GM21390 (cell line): Measurements from ENCODE around the gene FOXI1.

Experiments used
- ATAC-seq: cut with Tn5 transposase; IDR thresholded peaks from one replicate; pipeline ENCODE4 v1.9.1; 2021; ENCODE audit not compliant: unreplicated experiment

FOXI1 gene

GRCh38 chr5:170105642-170106611 lies at the start of gene FOXI1:
Gene FOXI1 (plus strand): TSS chr5:170105897. CDS start chr5:170105958, 61 bp downstream.
- ATAC-seq: no peak

DNA sequence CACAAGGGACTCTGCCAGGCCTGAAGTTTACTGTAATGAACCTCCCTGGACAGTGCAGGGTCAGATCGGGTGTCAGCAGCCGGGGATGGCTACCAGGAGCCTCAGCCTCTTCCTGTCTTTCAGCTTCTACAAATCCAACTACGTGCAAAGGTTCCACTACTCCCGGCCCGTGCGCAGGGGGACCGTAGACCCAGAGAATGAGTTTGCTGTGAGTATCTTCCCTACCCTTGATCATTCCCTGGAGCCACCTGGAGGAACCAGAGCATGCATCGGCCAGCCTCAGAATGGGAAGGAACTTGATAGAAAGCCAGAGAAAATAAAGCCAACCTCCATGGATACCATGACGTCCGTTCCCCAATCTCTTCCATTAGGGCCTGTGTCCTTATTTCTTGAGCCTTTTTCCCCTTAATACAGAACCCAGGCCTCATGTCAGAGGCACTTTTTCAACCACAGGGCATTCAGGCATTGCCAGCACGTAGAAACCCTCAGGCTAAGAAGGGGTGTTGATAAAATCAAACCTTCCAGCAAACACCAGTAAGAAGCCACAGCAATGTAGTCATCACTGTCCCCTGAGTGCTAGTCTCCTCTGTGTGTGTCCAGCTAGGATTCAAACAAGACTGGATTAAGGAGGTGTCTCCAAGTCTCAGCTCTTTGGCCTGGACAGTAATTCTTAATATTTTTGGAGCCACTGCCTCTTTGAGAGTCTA lies 49.0 kb upstream of the FOXI1 start:
- no peak for ATAC-seq

- ATAC-seq: no peak
Measured at GRCh38 chr5:170057311-170057710, 48.4 kb upstream of the FOXI1 start.

DNA sequence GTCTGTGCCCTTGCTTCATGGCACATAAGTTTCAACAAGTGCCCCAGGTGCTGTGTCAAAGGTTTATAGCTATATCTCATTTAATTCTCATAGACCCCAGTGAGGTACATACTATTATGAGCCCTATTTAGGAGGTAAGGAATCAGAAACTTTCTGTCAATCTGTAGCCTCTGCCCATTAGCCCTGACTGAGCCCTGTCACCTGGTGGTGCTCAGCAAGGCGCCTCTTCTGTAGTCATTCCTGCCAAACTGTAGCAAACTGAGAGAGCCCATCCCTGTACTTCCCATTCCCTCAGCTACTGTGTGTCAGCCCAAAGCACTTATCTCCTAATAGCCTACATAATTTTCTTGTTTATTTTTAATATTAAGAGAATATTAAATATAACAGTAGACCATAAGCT lies 46.5 kb upstream of the FOXI1 start:
- no peak for ATAC-seq

DNA sequence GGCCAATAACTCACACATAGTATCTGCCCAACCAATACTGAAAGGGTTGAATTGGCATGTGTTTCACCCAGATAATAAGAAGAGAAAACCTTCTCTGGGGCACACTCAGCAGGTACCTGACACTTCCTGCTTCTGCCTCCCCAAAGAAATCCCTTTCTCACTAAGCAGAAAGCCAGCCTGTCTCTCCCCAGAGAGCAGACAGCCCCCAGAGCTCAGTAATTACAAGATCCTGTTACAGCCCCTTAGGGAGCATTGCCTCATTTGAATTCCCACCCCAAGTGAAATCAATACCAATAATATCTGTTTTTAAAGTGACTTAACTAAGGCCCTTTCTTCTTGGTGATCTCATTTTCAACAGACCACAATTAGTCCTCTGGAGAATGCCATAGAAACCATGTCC lies 38.5 kb upstream of the FOXI1 start:
- no peak for ATAC-seq

DNA sequence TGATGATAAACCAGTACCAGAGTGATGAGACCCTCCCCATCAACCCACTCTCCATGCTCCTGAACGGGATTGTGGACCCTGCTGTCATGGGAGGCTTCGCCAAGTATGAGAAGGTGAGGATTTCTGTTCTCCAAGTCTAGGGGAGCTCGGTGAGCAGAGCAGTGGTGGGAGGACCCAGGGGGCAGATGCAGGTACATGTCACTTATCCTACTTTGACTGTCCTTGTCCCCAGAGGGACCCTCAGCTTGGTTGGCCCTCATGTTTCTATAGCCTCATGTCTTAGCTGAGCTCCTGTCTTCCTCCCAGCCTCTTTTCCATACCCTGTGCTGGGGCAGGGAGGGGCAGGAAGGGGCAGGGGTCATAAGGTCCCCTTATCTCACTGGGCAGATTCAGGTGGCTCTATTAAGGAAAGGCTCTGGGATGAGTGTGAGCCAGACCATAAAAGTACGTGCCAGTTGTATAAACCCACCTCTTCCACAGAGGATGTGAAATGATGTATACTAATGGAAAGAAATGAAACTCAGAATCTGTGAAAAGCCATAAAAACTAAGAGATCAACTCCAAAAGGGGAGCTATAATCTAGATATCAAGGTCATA lies 38.0 kb upstream of the FOXI1 start:
- ATAC-seq: no peak

GRCh38 chr5:170069512-170069911 lies 36.2 kb upstream of the FOXI1 start:
- ATAC-seq: no peak

DNA sequence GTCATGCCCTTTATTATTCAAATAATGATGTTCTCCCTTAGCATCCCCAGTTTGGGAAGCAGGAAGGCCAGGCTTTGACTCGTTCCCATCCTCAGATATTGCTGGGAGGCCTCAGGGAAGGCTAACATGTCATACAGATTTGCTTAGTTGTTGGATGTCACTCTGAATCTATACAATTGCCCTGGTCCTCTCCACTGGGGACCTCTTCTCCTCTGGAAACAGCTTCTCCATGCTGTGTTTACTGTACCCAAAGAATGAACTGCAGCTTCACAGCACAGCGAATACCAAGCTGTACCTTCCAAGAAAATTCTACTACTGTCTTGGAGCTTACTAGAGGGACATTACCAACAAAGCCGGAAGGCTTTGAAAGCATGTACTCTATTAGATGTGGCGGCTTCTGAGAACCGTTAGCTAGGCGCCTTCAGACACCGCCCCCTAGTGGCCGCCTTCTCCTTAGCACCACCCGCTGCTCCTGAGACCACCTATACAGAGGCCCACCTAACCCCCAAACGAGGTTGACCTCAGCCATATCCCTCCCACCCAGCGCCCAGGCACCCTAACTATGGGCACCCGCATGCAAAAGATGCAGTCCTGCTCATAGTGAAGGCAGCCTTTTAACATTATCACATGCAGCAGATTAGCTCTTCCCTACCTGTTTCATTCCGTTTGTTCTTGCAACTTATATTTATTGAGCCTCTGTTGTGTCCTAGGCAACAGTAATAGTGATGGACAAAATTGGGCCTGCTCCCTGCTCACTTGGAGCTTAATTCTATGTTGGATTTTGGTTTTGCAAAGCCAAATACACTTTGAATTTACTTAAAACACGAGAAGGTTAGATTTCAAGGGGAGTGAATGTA lies 34.9 kb upstream of the FOXI1 start:
- ATAC-seq: no peak

DNA sequence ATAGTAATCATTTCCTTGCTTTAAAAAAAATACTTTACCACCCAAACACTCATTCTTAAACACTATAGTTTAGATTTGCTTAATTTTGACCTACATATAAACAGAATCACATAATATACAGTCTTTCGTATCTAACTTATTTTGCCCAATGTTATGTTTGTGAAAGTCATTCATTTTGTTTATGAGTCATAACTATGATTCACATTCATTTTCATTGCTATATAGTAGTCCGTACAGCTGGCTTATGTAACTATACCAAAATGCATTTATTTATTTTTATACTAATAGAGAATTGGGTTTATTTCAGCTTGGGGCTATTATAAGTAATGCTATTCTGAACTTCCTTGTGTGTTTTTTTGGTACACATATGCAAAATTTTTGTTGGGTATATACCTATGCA lies 33.9 kb upstream of the FOXI1 start:
- no peak for ATAC-seq

- no peak for ATAC-seq
Measured at GRCh38 chr5:170075696-170076095, 30.0 kb upstream of the FOXI1 start.

- ATAC-seq: no peak
Measured at GRCh38 chr5:170076211-170076610, 29.5 kb upstream of the FOXI1 start.

DNA sequence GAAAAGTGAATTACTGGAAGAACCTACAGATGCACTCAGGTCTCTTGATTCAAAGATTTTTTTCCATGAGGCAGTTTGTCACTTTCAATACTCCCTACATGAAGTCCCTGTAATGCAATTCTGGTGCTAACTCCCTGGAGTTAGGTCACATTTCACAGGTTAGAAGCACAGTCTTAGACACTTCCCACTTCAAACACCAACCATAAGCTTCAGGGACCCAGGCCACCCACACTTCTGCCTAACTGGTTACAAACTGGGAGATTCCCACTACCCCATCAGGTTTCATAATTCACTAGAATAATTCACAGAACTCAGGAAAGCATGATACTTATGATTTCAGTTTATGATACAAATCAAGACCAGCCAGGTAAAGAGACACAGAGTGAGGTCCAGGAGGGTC lies 29.0 kb upstream of the FOXI1 start:
- no peak for ATAC-seq

GRCh38 chr5:170077526-170077925 lies 28.2 kb upstream of the FOXI1 start:
- ATAC-seq: no peak

DNA sequence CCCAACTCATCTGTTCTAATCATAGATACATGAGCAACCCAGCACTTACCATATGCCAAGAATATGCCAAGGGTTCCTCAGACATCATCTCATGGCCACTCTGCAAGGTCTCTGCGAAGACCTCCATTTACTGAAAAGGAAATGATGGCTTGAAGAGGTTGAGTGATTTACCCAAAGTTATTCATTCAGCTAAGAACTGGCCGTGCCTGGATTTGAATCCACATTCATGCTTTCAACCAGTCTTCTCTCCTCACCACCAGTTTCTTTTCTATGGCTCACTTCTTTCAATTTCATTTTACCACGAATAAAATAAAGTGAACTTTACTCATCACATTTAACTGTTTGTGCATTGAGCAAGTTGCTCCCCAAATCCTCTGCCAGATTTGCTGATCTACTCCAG lies 27.2 kb upstream of the FOXI1 start:
- no peak for ATAC-seq

DNA sequence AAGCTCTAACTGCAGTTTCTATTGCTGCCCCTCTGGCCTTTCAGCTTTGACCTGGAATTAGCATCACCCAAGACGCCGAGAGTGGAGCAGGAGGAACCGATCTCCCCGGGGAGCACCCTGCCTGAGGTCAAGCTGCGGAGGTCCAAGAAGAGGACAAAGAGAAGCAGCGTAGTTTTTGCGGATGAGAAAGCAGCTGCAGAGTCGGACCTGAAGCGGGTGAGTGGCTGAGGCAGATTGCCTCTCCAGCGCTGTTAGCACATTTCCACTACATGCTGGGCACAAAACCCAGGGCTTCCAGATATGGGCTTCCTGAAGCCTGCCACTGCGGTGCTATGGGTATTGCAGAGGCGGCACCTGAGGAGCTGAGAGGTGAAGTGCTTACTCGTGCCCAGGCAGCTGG lies 26.8 kb upstream of the FOXI1 start:
- no peak for ATAC-seq

GRCh38 chr5:170080217-170080616 lies 25.5 kb upstream of the FOXI1 start:
- no peak for ATAC-seq

- ATAC-seq: no peak
Measured at GRCh38 chr5:170080786-170081445, 24.8 kb upstream of the FOXI1 start.

DNA sequence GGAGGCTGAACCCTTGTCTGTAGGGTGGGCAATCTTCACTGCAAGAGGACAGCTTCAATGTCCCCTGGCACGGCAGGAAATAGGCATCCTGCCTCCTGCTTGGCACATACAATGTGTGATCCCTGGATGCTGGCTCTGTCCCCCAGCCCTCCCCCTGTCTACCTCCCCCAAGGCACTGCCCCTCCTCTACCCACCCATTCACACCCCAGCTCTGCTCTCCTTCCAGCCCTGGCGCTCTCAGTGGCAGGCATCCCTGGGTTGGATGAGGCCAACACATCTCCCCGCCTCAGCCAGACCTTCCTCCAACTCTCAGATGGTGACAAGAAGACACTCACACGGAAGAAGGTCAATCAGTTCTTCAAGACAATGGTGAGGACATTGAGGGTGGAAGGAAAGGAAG lies 24.1 kb upstream of the FOXI1 start:
- no peak for ATAC-seq

DNA sequence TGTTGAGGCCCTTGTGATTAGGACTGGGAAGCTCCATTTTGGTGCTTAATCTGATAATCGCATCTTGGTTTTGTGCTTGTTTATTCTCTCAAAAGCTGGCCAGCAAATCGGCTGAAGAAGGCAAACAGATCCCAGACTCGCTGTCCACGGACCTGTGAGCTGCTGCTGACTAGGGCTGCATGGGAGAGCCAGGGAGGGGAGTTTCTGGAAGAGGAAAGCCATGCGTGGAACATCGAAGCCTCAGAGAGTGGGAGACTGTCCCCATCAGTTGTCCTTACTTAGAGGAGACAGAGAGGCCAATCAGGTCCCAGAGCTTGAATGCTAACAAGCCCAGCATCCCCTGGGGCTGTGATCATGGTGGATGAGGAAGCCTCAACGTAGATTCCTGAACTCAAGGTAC lies 23.0 kb upstream of the FOXI1 start:
- ATAC-seq: no peak

DNA sequence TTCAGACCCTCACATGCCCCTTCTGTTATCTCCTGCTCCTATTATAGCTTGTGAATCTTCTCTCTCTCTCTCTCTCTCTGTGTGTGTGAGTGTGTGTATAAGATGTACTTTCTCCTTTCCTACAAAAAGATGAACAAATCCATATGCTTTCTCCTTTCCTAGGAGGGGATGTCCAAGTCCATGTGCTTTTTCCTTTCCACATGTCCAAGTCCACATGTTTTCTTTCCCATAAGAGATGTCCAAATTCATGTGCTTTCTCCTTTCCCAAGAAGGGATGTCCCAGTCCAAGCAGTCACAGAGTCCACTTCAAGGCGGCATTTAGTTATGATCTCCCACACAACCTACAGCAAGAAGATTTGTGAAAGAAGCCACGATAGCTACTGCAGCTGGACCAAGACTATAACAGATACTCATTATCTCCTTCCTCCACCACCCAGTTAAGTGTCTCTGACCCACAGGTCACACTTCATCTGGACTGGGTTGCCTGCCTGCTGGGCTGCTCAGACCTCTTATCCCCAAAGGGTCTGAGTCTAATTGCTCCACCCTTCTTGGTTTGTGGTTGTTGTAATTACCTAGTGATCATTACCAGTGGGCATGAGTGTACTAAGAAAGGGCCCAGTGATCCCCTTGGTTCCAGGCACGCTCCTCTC lies 18.4 kb upstream of the FOXI1 start:
- no peak for ATAC-seq
